Natural killer cell (primary cell): ENCODE results near the gene THRB. TPM values are rescaled to one million over a fixed set of nuclear protein-coding genes. Genes with fewer than 3 reads are reported as not detected.

Source experiments
- ATAC-seq, 3 donors: fragments of 150-1000 bp in 2 of 3; fragments of 200-7000 bp in 1 of 3; cut with Tn5 transposase; 1 replicate in 1 of 3; 2 replicates in 2 of 3; pipeline ENCODE4 v1.10.0; 2021; ENCODE audit warnings: mild to moderate bottlenecking in 2 of 3, moderate library complexity in 2 of 3
- DNase-seq, 2 donors: peaks; one replicate each; pipeline versions ENCODE4 v3.0.0 to v3.0.0-alpha.2; 2013 to 2021; ENCODE audit warnings: mixed read lengths in 1 of 2
- H3K27ac ChIP-seq: one replicate; pipeline ENCODE4 v1.5.1; 2013; ENCODE audit warnings: mild to moderate bottlenecking, low read length
- H3K27me3 ChIP-seq: one replicate; pipeline ENCODE4 v1.6.1; 2013; ENCODE audit warnings: low read length; ENCODE audit not compliant: control insufficient read depth, insufficient read depth
- H3K36me3 ChIP-seq: one replicate; pipeline ENCODE4 v1.6.1; 2013; ENCODE audit warnings: low read length; ENCODE audit not compliant: control insufficient read depth, insufficient read depth
- H3K4me1 ChIP-seq: one replicate; pipeline ENCODE4 v1.6.1; 2013; ENCODE audit warnings: low read length; ENCODE audit not compliant: control insufficient read depth, insufficient read depth
- H3K4me3 ChIP-seq: one replicate; pipeline ENCODE4 v1.5.1; 2013; ENCODE audit warnings: low read length
- H3K9me3 ChIP-seq: one replicate; pipeline ENCODE4 v1.6.1; 2013; ENCODE audit warnings: low read length; ENCODE audit not compliant: control insufficient read depth, insufficient read depth
- H3K27ac Mint-ChIP-seq, 2 donors: one replicate each; pipeline ENCODE4 v1.8.0; 2022; ENCODE audit warnings: mild to moderate bottlenecking in 2 of 2, mixed read lengths in 2 of 2, moderate library complexity in 1 of 2
- H3K27me3 Mint-ChIP-seq, 2 donors: one replicate each; pipeline ENCODE4 v1.8.0; 2022; ENCODE audit warnings: low read depth in 2 of 2, mixed read lengths in 2 of 2
- H3K36me3 Mint-ChIP-seq: one replicate; pipeline ENCODE4 v1.8.0; 2022; ENCODE audit warnings: mixed read lengths
- H3K4me1 Mint-ChIP-seq, 2 donors: one replicate each; pipeline ENCODE4 v1.8.0; 2022; ENCODE audit warnings: mixed read lengths in 2 of 2
- H3K4me3 Mint-ChIP-seq: one replicate; pipeline ENCODE4 v1.8.0; 2022; ENCODE audit warnings: mild to moderate bottlenecking, moderate library complexity, mixed read lengths
- H3K9me3 Mint-ChIP-seq, 2 donors: one replicate each; pipeline ENCODE4 v1.8.0; 2022; ENCODE audit warnings: mixed read lengths in 2 of 2
- WGBS: methylation state at CpG from one replicate; pipeline ENCODE4 v1.1.7; 2013; ENCODE audit warnings: missing lambda C conversion rate; ENCODE audit not compliant: insufficient coverage; 5-methylcytosine and 5-hydroxymethylcytosine counted together
- intact Hi-C: fragments of 100-400 bp; cut with micrococcal nuclease; formaldehyde crosslinking; loops from one replicate; pipeline ENCODE4 v1.14.2; 2022
- total RNA-seq, 4 donors: library from RNA; stranded (reverse); fragments of 120-200 nt in 1 of 4; gene quantifications; one replicate each; pipeline versions ENCODE4 v1.2.3 to v1.2.4, GENCODE V29; 2013 to 2022
- TF ChIP-seq, protein P1 (sequence below): fragments of 200-600 bp; IDR thresholded peaks from one replicate; pipeline ENCODE4 v1.8.0; 2022; ENCODE audit warnings: antibody characterized with exemption

THRB gene
- total RNA-seq, 3 donors from 2014 or later (not counting 1 experiment from before 2014, with no cell fraction given) = 0.05 TPM; not detected in 2

DNA sequence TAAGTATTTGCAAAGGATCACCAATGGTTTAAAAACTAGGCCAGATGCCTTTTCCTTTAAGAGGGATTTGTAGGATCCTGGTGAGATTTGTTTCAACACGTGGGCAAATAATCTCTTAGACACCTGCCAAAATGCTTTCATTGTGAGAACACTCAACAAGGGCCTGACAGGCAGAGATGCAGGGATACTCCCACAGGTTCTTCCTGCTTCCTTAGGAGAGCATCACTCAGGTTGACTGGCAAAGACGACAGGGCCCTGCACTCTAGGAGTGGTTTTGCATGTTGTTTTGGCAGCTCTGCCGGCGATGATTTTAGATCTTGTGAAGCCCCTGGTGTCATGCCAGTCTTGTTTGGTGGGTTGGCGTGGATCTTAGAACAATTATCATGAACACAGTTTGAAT is 365.1 kb downstream of the THRB start:
- Mint-ChIP-seq H3K4me3 (no peak overlapping the region), H3K36me3 (no peaks in the 10 kb centered on the region), H3K9me3 (no peaks in the 10 kb centered on the region), H3K27ac (no peak overlapping the region), H3K4me1 (no peaks in the 10 kb centered on the region), H3K27me3 (no peaks in the 10 kb centered on the region)
- TF ChIP-seq, protein P1, sequence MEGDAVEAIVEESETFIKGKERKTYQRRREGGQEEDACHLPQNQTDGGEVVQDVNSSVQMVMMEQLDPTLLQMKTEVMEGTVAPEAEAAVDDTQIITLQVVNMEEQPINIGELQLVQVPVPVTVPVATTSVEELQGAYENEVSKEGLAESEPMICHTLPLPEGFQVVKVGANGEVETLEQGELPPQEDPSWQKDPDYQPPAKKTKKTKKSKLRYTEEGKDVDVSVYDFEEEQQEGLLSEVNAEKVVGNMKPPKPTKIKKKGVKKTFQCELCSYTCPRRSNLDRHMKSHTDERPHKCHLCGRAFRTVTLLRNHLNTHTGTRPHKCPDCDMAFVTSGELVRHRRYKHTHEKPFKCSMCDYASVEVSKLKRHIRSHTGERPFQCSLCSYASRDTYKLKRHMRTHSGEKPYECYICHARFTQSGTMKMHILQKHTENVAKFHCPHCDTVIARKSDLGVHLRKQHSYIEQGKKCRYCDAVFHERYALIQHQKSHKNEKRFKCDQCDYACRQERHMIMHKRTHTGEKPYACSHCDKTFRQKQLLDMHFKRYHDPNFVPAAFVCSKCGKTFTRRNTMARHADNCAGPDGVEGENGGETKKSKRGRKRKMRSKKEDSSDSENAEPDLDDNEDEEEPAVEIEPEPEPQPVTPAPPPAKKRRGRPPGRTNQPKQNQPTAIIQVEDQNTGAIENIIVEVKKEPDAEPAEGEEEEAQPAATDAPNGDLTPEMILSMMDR = no peak
- Histone ChIP-seq H3K27me3 (no peaks in the 10 kb centered on the region), H3K4me1 (no peaks in the 10 kb centered on the region), H3K4me3 (no peak overlapping the region), H3K36me3 (no peaks in the 10 kb centered on the region), H3K27ac (no peak overlapping the region), H3K9me3 (no peaks in the 10 kb centered on the region)
- no peak for DNase-seq
- ATAC-seq = no peak
- intact Hi-C loops = no loop called here
- 95% methylated on average over 5 of the region's 5 CpGs for WGBS

DNA sequence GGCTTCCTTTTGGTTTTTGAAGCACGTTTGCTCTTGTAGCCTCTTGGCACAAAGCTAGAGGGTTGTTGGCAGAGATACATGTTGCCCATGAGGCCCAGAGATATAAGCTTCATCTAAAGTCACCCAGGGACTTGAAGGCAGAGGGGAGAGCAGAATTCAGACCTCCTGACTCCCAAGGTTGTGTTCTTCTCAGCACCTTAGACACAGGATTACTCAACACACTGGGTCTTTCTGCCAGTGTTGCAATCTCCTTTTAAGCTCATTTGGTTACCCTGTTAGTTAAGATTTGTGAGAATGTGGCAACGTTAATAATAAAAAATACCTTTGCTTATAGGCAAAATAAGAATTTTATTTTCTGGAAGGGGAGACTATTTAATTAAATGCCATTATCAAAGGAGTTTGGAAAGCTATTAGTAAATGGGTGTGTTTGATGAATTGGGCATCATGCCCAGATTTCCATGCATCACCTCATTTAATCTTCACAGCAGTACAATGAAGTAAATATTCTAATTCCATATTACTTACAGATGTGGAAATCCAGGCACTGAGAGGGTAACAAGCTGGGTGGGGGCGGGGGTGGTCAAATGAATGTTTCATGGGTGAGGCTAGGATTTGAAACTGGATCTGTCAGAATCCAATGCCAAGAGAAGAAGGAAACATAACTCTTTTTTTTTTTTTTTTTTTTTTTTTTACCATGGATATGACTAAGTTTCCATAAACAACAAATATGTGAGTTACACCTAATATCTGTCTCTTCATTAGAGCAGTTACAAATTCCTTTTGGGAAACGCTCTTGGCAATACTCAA is 366.2 kb downstream of the THRB start:
- Mint-ChIP-seq H3K36me3 (no peaks in the 10 kb centered on the region), H3K9me3 (no peaks in the 10 kb centered on the region), H3K4me1 (no peaks in the 10 kb centered on the region), H3K27me3 (no peaks in the 10 kb centered on the region), H3K4me3 (no peak overlapping the region), H3K27ac (no peak overlapping the region)
- H3K36me3 ChIP-seq = no peaks in the 10 kb centered on the region
- no peaks in the 10 kb centered on the region for H3K9me3 ChIP-seq
- 69% methylated on average over 1 of the region's 4 CpGs for WGBS
- DNase-seq (no peak), ATAC-seq (no peak)
- intact Hi-C loops = no loop called here
- TF ChIP-seq, protein P1 = no peak
- no peak overlapping the region for H3K4me3 ChIP-seq
- H3K27me3 ChIP-seq = no peaks in the 10 kb centered on the region
- no peak overlapping the region for H3K27ac ChIP-seq
- no peaks in the 10 kb centered on the region for H3K4me1 ChIP-seq

DNA sequence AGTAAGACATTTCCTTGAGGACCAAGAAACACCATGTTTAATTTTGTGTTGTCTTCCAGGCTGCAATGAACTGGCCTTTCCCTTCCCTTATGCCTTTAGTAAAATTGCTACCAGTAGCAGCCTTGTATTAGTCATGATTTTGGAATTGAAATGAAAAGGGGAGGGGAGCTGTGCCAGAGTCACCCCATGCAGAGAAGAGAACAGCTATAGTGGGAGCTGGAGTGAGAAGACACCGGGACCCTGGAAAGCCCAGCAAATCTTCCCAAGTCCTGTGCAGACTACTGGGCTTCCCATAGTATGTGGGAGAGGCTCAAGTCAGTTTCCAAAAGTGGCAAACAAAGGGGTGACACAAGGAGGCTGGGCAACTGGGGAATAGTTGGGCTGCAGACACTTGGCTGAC is 371.1 kb downstream of the THRB start:
- H3K27ac ChIP-seq = no peak overlapping the region
- no peaks in the 10 kb centered on the region for H3K36me3 ChIP-seq
- Mint-ChIP-seq H3K36me3 (no peaks in the 10 kb centered on the region), H3K27ac (no peak overlapping the region), H3K4me3 (no peak overlapping the region), H3K27me3 (no peaks in the 10 kb centered on the region), H3K4me1 (no peaks in the 10 kb centered on the region), H3K9me3 (no peaks in the 10 kb centered on the region)
- H3K27me3 ChIP-seq = no peaks in the 10 kb centered on the region
- no peaks in the 10 kb centered on the region for H3K9me3 ChIP-seq
- no peaks in the 10 kb centered on the region for H3K4me1 ChIP-seq
- no peak overlapping the region for H3K4me3 ChIP-seq
- intact Hi-C loops = no loop called here
- ATAC-seq (no peak), DNase-seq (no peak)
- WGBS = 90% methylated on average over 1 of the region's 1 CpG
- TF ChIP-seq, protein P1 = no peak

DNA sequence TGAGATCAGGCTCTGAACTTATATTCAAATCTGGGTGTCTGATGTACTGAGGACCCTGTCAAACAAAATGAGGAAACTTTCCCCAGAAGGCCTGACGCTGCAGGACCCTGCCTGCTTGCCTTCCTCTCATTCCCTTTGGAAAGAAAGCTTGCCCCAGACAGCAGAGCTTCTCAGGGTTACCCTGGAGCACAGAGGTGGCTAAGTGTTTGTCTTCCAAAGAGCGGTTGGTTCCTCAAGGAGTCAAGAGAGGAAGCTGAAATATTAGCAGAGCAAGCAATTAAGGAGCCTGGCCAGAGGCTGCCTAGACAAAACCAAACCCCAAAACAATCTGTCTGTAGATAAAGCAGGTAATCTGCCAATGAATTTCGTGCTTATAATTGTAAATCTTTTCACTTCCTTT is 374.2 kb downstream of the THRB start:
- H3K27ac ChIP-seq = no peak overlapping the region

More for the DNA sequence above, 374.2 kb downstream of the THRB start:
- TF ChIP-seq, protein P1 = no peak
- no peaks in the 10 kb centered on the region for H3K27me3 ChIP-seq
- no peaks in the 10 kb centered on the region for H3K4me1 ChIP-seq
- ATAC-seq = no peak
- DNase-seq = no peak
- no peaks in the 10 kb centered on the region for H3K4me1 Mint-ChIP-seq
- intact Hi-C loops = no loop called here
- H3K4me3 Mint-ChIP-seq = no peak overlapping the region
- no peaks in the 10 kb centered on the region for H3K36me3 ChIP-seq
- no peaks in the 10 kb centered on the region for H3K36me3 Mint-ChIP-seq
- H3K9me3 Mint-ChIP-seq = no peaks in the 10 kb centered on the region
- H3K27ac Mint-ChIP-seq = no peak overlapping the region
- no peaks in the 10 kb centered on the region for H3K9me3 ChIP-seq
- 71% methylated on average over 3 of the region's 3 CpGs for WGBS
- no peaks in the 10 kb centered on the region for H3K27me3 Mint-ChIP-seq
- H3K4me3 ChIP-seq = no peak overlapping the region
